ENCODE results near the gene COL19A1. TPM values are rescaled to one million over a fixed set of nuclear protein-coding genes. Genes with fewer than 3 reads are reported as not detected.

COL19A1 gene
- total and polyA plus RNA-seq, 2 of the 13 experiments (the other 11 are each of a cell fraction or from before 2014, with no cell fraction given) = not detected

DNA sequence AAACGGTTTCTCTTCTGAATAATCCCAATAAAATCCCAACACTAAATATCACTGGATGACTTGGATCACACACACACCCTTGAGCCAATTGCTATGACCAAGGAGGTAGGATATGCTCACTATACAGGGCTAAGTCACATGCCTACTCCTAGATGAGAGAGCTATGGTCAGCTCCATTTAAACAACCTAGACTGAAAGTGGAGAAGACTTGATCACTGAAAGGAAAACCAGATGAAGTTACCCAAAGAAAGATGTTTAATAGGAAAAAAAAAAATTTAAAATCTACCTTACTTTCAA is 18.9 kb upstream of the COL19A1 start:
- POLR2A ChIA-PET = no interaction called here
- no peak overlapping the region for H3K27ac ChIP-seq (ENCODE audit: extremely low read length, insufficient read depth, low read length)
- H3K9ac ChIP-seq (ENCODE audit: insufficient read depth, low read depth, low read length) = no peak overlapping the region
- DNase-seq (ENCODE audit: low spot score) (no peak), ATAC-seq (no peak), FAIRE-seq (no peak)
- H3K4me1 ChIP-seq (ENCODE audit: insufficient read depth, low read length) = no peaks in the 10 kb centered on the region
- H4K20me1 ChIP-seq (ENCODE audit: insufficient read depth, low read length) = no peaks in the 10 kb centered on the region
- no peak overlapping the region for H3K4me2 ChIP-seq (ENCODE audit: low read depth, low read length)
- TF ChIP-seq CHD4 (IDR thresholded peaks at IDR 0.05; ENCODE audit: borderline replicate concordance, low read length) (no peak), ZNF512 (CRISPR knock-in tag; IDR thresholded peaks at IDR 0.05) (no peak), MYNN (CRISPR knock-in tag; IDR thresholded peaks at IDR 0.05; ENCODE audit: low read depth) (no peak), EHMT2 (IDR thresholded peaks at IDR 0.05; ENCODE audit: borderline replicate concordance, low read depth, low read length) (no peak), MNT (IDR thresholded peaks at IDR 0.05) (no peak), RBM22 (optimal IDR thresholded peaks at IDR 0.05; ENCODE audit: low read length) (no peak), EZH2 (conservative IDR thresholded peaks at IDR 0.05; ENCODE audit: low read depth, low read length) (no peak), ZNF546 (CRISPR knock-in tag; conservative IDR thresholded peaks at IDR 0.05) (no peak), ZKSCAN5 (CRISPR knock-in tag; IDR thresholded peaks at IDR 0.05) (no peak), PAF1 (CRISPR knock-in tag; IDR thresholded peaks at IDR 0.05) (no peak), ZNF564 (CRISPR knock-in tag; IDR thresholded peaks at IDR 0.05) (no peak), MBNL3 (CRISPR knock-in tag; conservative IDR thresholded peaks at IDR 0.05) (no peak), THAP7 (CRISPR knock-in tag; IDR thresholded peaks at IDR 0.05) (no peak), TAF1 (CRISPR knock-in tag; IDR thresholded peaks at IDR 0.05) (no peak), ZNF296 (CRISPR knock-in tag; conservative IDR thresholded peaks at IDR 0.05) (no peak), MXD3 (CRISPR knock-in tag; IDR thresholded peaks at IDR 0.05) (no peak), ZFAT (CRISPR knock-in tag; conservative IDR thresholded peaks at IDR 0.05) (no peak)
- no peaks in the 10 kb centered on the region for H3K79me2 ChIP-seq (ENCODE audit: insufficient read depth, low read length)
- 0% methylated on average over 1 of the region's 1 CpG for WGBS (ENCODE audit: low lambda C conversion rate)
- H3K4me3 ChIP-seq (replicated peaks in 1 of 3; ENCODE audit: insufficient read depth in 1 of 3, low read depth in 2 of 3, low read length in 3 of 3) = no peak overlapping the region
- intact Hi-C loops (cut with micrococcal nuclease; ENCODE audit: unreplicated experiment) = no loop called here
- H3K36me3 ChIP-seq (replicated peaks in 1 of 2; ENCODE audit: control insufficient read depth in 1 of 2, insufficient read depth in 2 of 2, low read length in 2 of 2) = no peaks in the 10 kb centered on the region
- H3K9me3 ChIP-seq (ENCODE audit: low read length) = no peaks in the 10 kb centered on the region
- CTCF ChIA-PET (ENCODE audit: low intra/inter-chr PET ratio, low total read pairs) = no interaction called here
- H3K27me3 ChIP-seq (ENCODE audit: control insufficient read depth in 1 of 2, insufficient read depth in 2 of 2, low read length in 2 of 2) = no peaks in the 10 kb centered on the region
- no TSS peak for BruUV-seq (replicated peaks)
- no peak overlapping the region for H2AFZ ChIP-seq (ENCODE audit: low read length)
- in situ Hi-C loops (cut with HindIII; ENCODE audit: extremely low pct_ligation_motif_present, low pct_unique_long_range_greater_than_20kb) = no loop called here
